IMR-90 (cell line): ENCODE measurements around the gene GPR179. TPM values are rescaled to one million over a fixed set of nuclear protein-coding genes. Genes with fewer than 3 reads are reported as not detected.
"Not testable (repeated sequence)": the region's sequence is repeated elsewhere in the genome, so short reads cannot be mapped to it uniquely, and the experiment has no call there.

Experiments used
- ATAC-seq: fragments of 200-7000 bp; cut with Tn5 transposase; 2 replicates; pipeline ENCODE4 v1.9.1; 2020; ENCODE audit warnings: low read depth, mild to moderate bottlenecking, moderate library complexity
- BruUV-seq: library from RNA; stranded (reverse); fragments of 400-500 nt; replicated peaks from 2 replicates; lab custom pipeline; 2021; lab: Mats Ljungman, UMichigan
- CTCF ChIA-PET: fragments of 300-600 bp; formaldehyde crosslinking; extraction: SDS; loops from one replicate; lab custom pipeline; 2021; ENCODE audit warnings: antibody characterized with exemption; lab: Yijun Ruan, JAX
- POLR2A ChIA-PET: fragments of 300-600 bp; sonication (Branson Sonifier 250); formaldehyde crosslinking; loops from one replicate; lab custom pipeline; 2022; ENCODE audit warnings: antibody characterized with exemption; ENCODE audit not compliant: unreplicated experiment; lab: Charles Lee
- DNase-seq: peaks from one replicate; pipeline ENCODE4 v3.0.0; 2013
- H2AFZ ChIP-seq: replicated peaks from 2 replicates; pipeline ENCODE3; 2013; ENCODE audit warnings: low read length, mild to moderate bottlenecking; ENCODE audit not compliant: poor library complexity
- H2AK5ac ChIP-seq: 2 replicates; pipeline ENCODE4 v1.6.1; 2013; ENCODE audit warnings: low read depth, low read length, inconsistent platforms
- H2AK9ac ChIP-seq: replicated peaks from 2 replicates; pipeline ENCODE3; 2013; ENCODE audit warnings: mild to moderate bottlenecking, low read depth, low read length, moderate library complexity; ENCODE audit not compliant: poor library complexity
- H2BK120ac ChIP-seq: 2 replicates; pipeline ENCODE4 v1.6.1; 2013; ENCODE audit warnings: low read depth, low read length, inconsistent platforms
- H2BK15ac ChIP-seq: 3 replicates; pipeline ENCODE4 v1.6.1; 2013; ENCODE audit warnings: low read depth, low read length, inconsistent platforms
- H2BK20ac ChIP-seq: 2 replicates; pipeline ENCODE4 v1.6.1; 2013; ENCODE audit warnings: low read depth, mild to moderate bottlenecking, inconsistent platforms, low read length, moderate library complexity
- H2BK5ac ChIP-seq: 2 replicates; pipeline ENCODE4 v1.6.1; 2013; ENCODE audit warnings: mild to moderate bottlenecking, low read depth, low read length, inconsistent platforms; ENCODE audit not compliant: poor library complexity, severe bottlenecking
- H3K14ac ChIP-seq: replicated peaks from 2 replicates; pipeline ENCODE4 v1.6.1; 2013; ENCODE audit warnings: low read depth, low read length, inconsistent platforms
- H3K18ac ChIP-seq: 2 replicates; pipeline ENCODE4 v1.6.1; 2013; ENCODE audit warnings: low read depth, low read length, control low read depth
- H3K23ac ChIP-seq: 2 replicates; pipeline ENCODE4 v1.6.1; 2013; ENCODE audit warnings: low read depth, low read length, inconsistent platforms
- H3K27ac ChIP-seq: 2 replicates; pipeline ENCODE4 v1.5.1; 2013; ENCODE audit warnings: mild to moderate bottlenecking, control low read depth, low read length; ENCODE audit not compliant: insufficient read depth
- H3K27me3 ChIP-seq: 2 replicates; pipeline ENCODE4 v1.6.1; 2013; ENCODE audit warnings: low read length; ENCODE audit not compliant: control insufficient read depth, insufficient read depth
- H3K36me3 ChIP-seq: 2 replicates; pipeline ENCODE4 v1.6.1; 2013; ENCODE audit warnings: low read length, mixed read lengths; ENCODE audit not compliant: control insufficient read depth, insufficient read depth
- H3K4ac ChIP-seq: 2 replicates; pipeline ENCODE4 v1.6.1; 2013; ENCODE audit warnings: low read depth, low read length, inconsistent platforms
- H3K4me1 ChIP-seq: 2 replicates; pipeline ENCODE4 v1.6.1; 2013; ENCODE audit warnings: low read length, mixed read lengths; ENCODE audit not compliant: control insufficient read depth, insufficient read depth
- H3K4me2 ChIP-seq: 2 replicates; pipeline ENCODE4 v1.6.1; 2013; ENCODE audit warnings: low read depth, mild to moderate bottlenecking, control low read depth, low read length, moderate library complexity
- H3K4me3 ChIP-seq: 2 replicates; pipeline ENCODE4 v1.5.1; 2013; ENCODE audit warnings: low read depth, mild to moderate bottlenecking, control low read depth, low read length, moderate library complexity; ENCODE audit not compliant: insufficient read depth
- H3K56ac ChIP-seq: 2 replicates; pipeline ENCODE4 v1.6.1; 2013; ENCODE audit warnings: low read length, inconsistent platforms; ENCODE audit not compliant: insufficient read depth; ENCODE audit errors: extremely low read depth
- H3K79me1 ChIP-seq, 2 experiments: 2 replicates each; pipeline ENCODE4 v1.6.1; 2013; ENCODE audit warnings: low read length in 2 of 2, inconsistent platforms in 1 of 2, low read depth in 1 of 2
- H3K9ac ChIP-seq: 2 replicates; pipeline ENCODE4 v1.6.1; 2013; ENCODE audit warnings: low read depth, low read length, control low read depth
- H3K9me1 ChIP-seq: 2 replicates; pipeline ENCODE4 v1.6.1; 2013; ENCODE audit warnings: low read length, inconsistent platforms; ENCODE audit not compliant: insufficient read depth
- H3K9me3 ChIP-seq: 2 replicates; pipeline ENCODE4 v1.6.1; 2013; ENCODE audit warnings: low read length; ENCODE audit not compliant: control insufficient read depth, insufficient read depth
- H4K20me1 ChIP-seq: 2 replicates; pipeline ENCODE4 v1.6.1; 2013; ENCODE audit warnings: low read length, inconsistent platforms; ENCODE audit not compliant: insufficient read depth
- H4K5ac ChIP-seq: 2 replicates; pipeline ENCODE4 v1.6.1; 2013; ENCODE audit warnings: mild to moderate bottlenecking, low read depth, low read length, control low read depth
- H4K8ac ChIP-seq, 2 experiments: 2 replicates each; pipeline ENCODE4 v1.6.1; 2013; ENCODE audit warnings: low read depth in 2 of 2, low read length in 2 of 2, control low read depth in 1 of 2, inconsistent platforms in 1 of 2
- H4K91ac ChIP-seq: 2 replicates; pipeline ENCODE4 v1.6.1; 2013; ENCODE audit warnings: low read depth, low read length, inconsistent platforms; ENCODE audit not compliant: insufficient read depth
- BHLHE40 ChIP-seq: fragments of 150-350 bp; IDR thresholded peaks from 2 replicates; pipeline ENCODE4 v1.6.1; 2016; ENCODE audit warnings: mild to moderate bottlenecking, low read depth, low read length
- MAZ ChIP-seq: IDR thresholded peaks from 2 replicates; pipeline ENCODE4 v1.6.1; 2012; ENCODE audit warnings: low read depth, mild to moderate bottlenecking, low read length, improper control_type of control experiment, moderate library complexity, borderline replicate concordance
- MXI1 ChIP-seq: IDR thresholded peaks from 2 replicates; pipeline ENCODE4 v1.6.1; 2012; ENCODE audit warnings: low read depth, mild to moderate bottlenecking, low read length, moderate library complexity, borderline replicate concordance
- POLR2A ChIP-seq: IDR thresholded peaks from 2 replicates; pipeline ENCODE4 v1.6.1; 2012; ENCODE audit warnings: mild to moderate bottlenecking, low read depth, low read length
- USF2 ChIP-seq: fragments of 150-350 bp; IDR thresholded peaks from 2 replicates; pipeline ENCODE4 v1.6.1; 2017; ENCODE audit warnings: mild to moderate bottlenecking, antibody characterized with exemption, low read length, low read depth
- WGBS, 2 experiments: methylation state at CpG; one replicate each; pipeline versions ENCODE4 v1.1.5 to v1.1.7; 2013; ENCODE audit warnings: missing lambda C conversion rate in 2 of 2; ENCODE audit not compliant: insufficient read length in 1 of 2; ENCODE audit errors: extremely low coverage in 2 of 2; 5-methylcytosine and 5-hydroxymethylcytosine counted together
- dilution Hi-C: fragments of 300-500 bp; cut with HindIII; formaldehyde crosslinking; loops from one replicate; pipeline ENCODE4 v1.14.3; 2018; ENCODE audit warnings: low sequenced_read_pairs; ENCODE audit not compliant: unreplicated experiment
- in situ Hi-C: fragments of 300-500 bp; cut with MboI; formaldehyde crosslinking; loops from 3 replicates; pipeline ENCODE4 v1.14.3; 2019; ENCODE audit warnings: low sequenced_read_pairs, inconsistent platforms, mixed read lengths
- intact Hi-C: fragments of 100-400 bp; cut with micrococcal nuclease; formaldehyde crosslinking; loops from 2 replicates; pipeline ENCODE4 v1.10.0; 2022
- polyA plus RNA-seq, 3 experiments: library from polyadenylated mRNA; depleted of rRNA; stranded (reverse); fragments of >200 nt; gene quantifications; 2 replicates each; pipeline ENCODE4 v1.2.3, GENCODE V29; 2012; ENCODE audit warnings: low replicate concordance in 1 of 3
- total RNA-seq: library from RNA; depleted of rRNA; stranded (reverse); fragments of >200 nt; gene quantifications from 2 replicates; pipeline ENCODE4 v1.2.3, GENCODE V29; 2012

Gene GPR179
- total and polyA plus RNA-seq, 2 of the 4 experiments (the other 2 are of a cell fraction) = not detected

GRCh38 chr17:38296834-38297517, 46.8 kb downstream of the GPR179 start, which contains the start of gene MRPL45:
MRPL45 (plus strand) TSS chr17:38297168; CDS start chr17:38297184, 16 bp downstream.
- H3K23ac ChIP-seq, H2BK20ac ChIP-seq, H3K4me1 ChIP-seq, H3K27me3 ChIP-seq, H4K20me1 ChIP-seq, BruUV-seq, H3K9me3 ChIP-seq, H3K14ac ChIP-seq, H2BK15ac ChIP-seq, H4K91ac ChIP-seq, H3K36me3 ChIP-seq, H2AK9ac ChIP-seq, H3K18ac ChIP-seq, H3K9me1 ChIP-seq, CTCF ChIA-PET, H2AK5ac ChIP-seq, intact Hi-C loops, dilution Hi-C loops, H3K79me1 ChIP-seq, H2BK120ac ChIP-seq: not testable (repeated sequence)
- Histone ChIP-seq H3K27ac (peak within 1 kb of the TSS; percentile 64), H2AFZ (peak within 1 kb of the TSS; percentile 81), H4K5ac (peak within 1 kb of the TSS; percentile 71; the same call in 1 of the 2 replicates), H3K4me2 (peak within 1 kb of the TSS; percentile 90), H3K4ac (peak within 1 kb of the TSS; percentile 83; the same call in 1 of the 2 replicates), H4K8ac (peak within 1 kb of the TSS; percentile 73 to 98), H3K9ac (peak within 1 kb of the TSS; percentile 73), H2BK5ac (peak within 1 kb of the TSS; percentile 71), H3K4me3 (peak within 1 kb of the TSS; percentile 61), H3K56ac (0 out of 2 replicates have a peak within 1 kb of the TSS, but pooled peaks have one; percentile 37)
- ATAC-seq = peak; percentile 98
- whole genome bisulfite sequencing, 2 experiments = 0% methylated on average over 4 of the region's 48 CpGs; no CpG with 5 or more reads in 1 of the 2 experiments
- TF ChIP-seq MXI1 (peak; percentile 82; the same call in 1 of the 2 replicates), POLR2A (peak; percentile 82), BHLHE40 (peak; percentile 96), USF2 (peak; percentile 80), MAZ (peak; percentile 75; the same call in 1 of the 2 replicates)
- POLR2A ChIA-PET = interaction anchor here (0.5 to 0.6 kb wide), 2 partner anchors 40 to 1107 kb away, joined by 4 to 5 read pairs; no protein-coding TSS in a partner anchor
- peak; percentile 94 for DNase-seq
- in situ Hi-C loops = loop anchor here (25.0 kb wide), 1 partner anchor 660 kb away; the partner anchor contains the start of gene DDX52
